Prostate gland (tissue), 2 donors: ENCODE results near the gene TM4SF20. TPM values are rescaled to one million over a fixed set of nuclear protein-coding genes. Genes with fewer than 3 reads are reported as not detected.

Source experiments
- DNase-seq: peaks from one replicate; pipeline ENCODE4 v3.0.0-alpha.2; 2019; ENCODE audit warnings: low spot score
- H3K27ac ChIP-seq, 2 donors: fragments of 200-600 bp; sonication (generic); 2 replicates each; pipeline ENCODE4 v1.5.1; 2017 to 2019
- H3K27me3 ChIP-seq: fragments of 200-600 bp; sonication (generic); replicated peaks from 2 replicates; pipeline ENCODE4 v1.5.1; 2019; ENCODE audit not compliant: insufficient read depth
- H3K36me3 ChIP-seq, 2 donors: fragments of 200-600 bp; sonication (generic); 1 replicate in 1 of 2; 2 replicates in 1 of 2; pipeline versions ENCODE4 v1.5.1 to v1.8.1; 2017 to 2019
- H3K4me1 ChIP-seq: fragments of 200-600 bp; sonication (generic); replicated peaks from 2 replicates; pipeline ENCODE4 v1.5.1; 2019
- H3K4me3 ChIP-seq, 2 donors: fragments of 200-600 bp; sonication (generic); 2 replicates each; pipeline ENCODE4 v1.5.1; 2017 to 2019
- H3K9me3 ChIP-seq: fragments of 200-600 bp; sonication (generic); 2 replicates; pipeline ENCODE4 v1.5.1; 2017
- CTCF ChIP-seq, 4 experiments: fragments of 200-600 bp in 2 of 4; fragments of 450-650 bp in 2 of 4; sonication (generic) in 2 of 4; IDR thresholded peaks; 1 replicate in 3 of 4; 2 replicates in 1 of 4; pipeline ENCODE4 v1.5.1; 2016 to 2019; ENCODE audit warnings: antibody characterized with exemption in 4 of 4, mild to moderate bottlenecking in 2 of 4, moderate library complexity in 2 of 4
- POLR2A ChIP-seq: fragments of 450-650 bp; IDR thresholded peaks from one replicate; pipeline ENCODE4 v1.6.1; 2016; ENCODE audit warnings: antibody characterized with exemption, mild to moderate bottlenecking
- POLR2AphosphoS5 ChIP-seq: sonication (generic); formaldehyde crosslinking; IDR thresholded peaks from one replicate; pipeline ENCODE4 v1.6.1; 2017; ENCODE audit warnings: antibody characterized with exemption
- WGBS: methylation state at CpG from one replicate; pipeline ENCODE4 v1.1.5; 2018; 5-methylcytosine and 5-hydroxymethylcytosine counted together
- intact Hi-C: fragments of 100-400 bp; cut with DNase I; formaldehyde crosslinking; loops from one replicate; pipeline ENCODE4 v1.14.2; 2022
- total RNA-seq, 2 donors: library from RNA; depleted of rRNA; stranded (reverse); fragments of >200 nt; gene quantifications; one replicate each; pipeline ENCODE4 v1.1.0, GENCODE V29; 2016

The TM4SF20 gene
- total RNA-seq = not detected

GRCh38 chr2:227379095-227379494 is at the start of gene TM4SF20:
Gene TM4SF20 (minus strand): TSS chr2:227379306. CDS start chr2:227379268, 38 bp downstream.
- Histone ChIP-seq H3K36me3 (no peaks in the 10 kb centered on the region), H3K4me1 (no peaks in the 10 kb centered on the region), H3K27me3 (peaks cover 2% of the 10 kb centered on the region), H3K4me3 (no peak within 1 kb of the TSS), H3K27ac (no peak within 1 kb of the TSS), H3K9me3 (no peaks in the 10 kb centered on the region)
- 86% methylated on average over 4 of the region's 4 CpGs for WGBS
- no peak for DNase-seq
- intact Hi-C loops = no loop called here
- no peak for TF ChIP-seq CTCF (IDR thresholded peaks at IDR 0.05)
- TF ChIP-seq POLR2A = no peak
- TF ChIP-seq POLR2AphosphoS5 = no peak

GRCh38 chr2:227428731-227429285 is 49.7 kb upstream of the TM4SF20 start:
- WGBS = 75% methylated on average over 8 of the region's 8 CpGs
- Histone ChIP-seq H3K4me1 (no peaks in the 10 kb centered on the region), H3K27me3 (no peaks in the 10 kb centered on the region), H3K9me3 (no peaks in the 10 kb centered on the region), H3K4me3 (no peak overlapping the region), H3K27ac (no peak overlapping the region), H3K36me3 (no peaks in the 10 kb centered on the region)
- intact Hi-C loops = no loop called here
- no peak for DNase-seq
- TF ChIP-seq POLR2AphosphoS5 = no peak
- no peak for TF ChIP-seq POLR2A
- TF ChIP-seq CTCF (IDR thresholded peaks at IDR 0.05) = no peak

GRCh38 chr2:227423656-227424499 is 44.8 kb upstream of the TM4SF20 start:
- 66% methylated on average over 10 of the region's 10 CpGs for WGBS
- no peaks in the 10 kb centered on the region for H3K9me3 ChIP-seq
- H3K4me3 ChIP-seq = no peak overlapping the region
- H3K27ac ChIP-seq = no peak overlapping the region
- H3K36me3 ChIP-seq = no peaks in the 10 kb centered on the region
- intact Hi-C loops = no loop called here
- no peaks in the 10 kb centered on the region for H3K4me1 ChIP-seq
- no peaks in the 10 kb centered on the region for H3K27me3 ChIP-seq
- no peak for DNase-seq
- TF ChIP-seq CTCF (IDR thresholded peaks at IDR 0.05) = no peak

- H3K9me3 ChIP-seq = no peaks in the 10 kb centered on the region
- H3K27ac ChIP-seq = no peak overlapping the region
- intact Hi-C loops = no loop called here
- WGBS = 75% methylated on average over 15 of the region's 15 CpGs
- no peak for DNase-seq
- H3K4me3 ChIP-seq = no peak overlapping the region
- no peaks in the 10 kb centered on the region for H3K4me1 ChIP-seq
- H3K36me3 ChIP-seq = no peaks in the 10 kb centered on the region
- TF ChIP-seq POLR2A = no peak
- no peak for TF ChIP-seq POLR2AphosphoS5
- H3K27me3 ChIP-seq = no peaks in the 10 kb centered on the region
Measured at GRCh38 chr2:227420087-227421052, 41.3 kb upstream of the TM4SF20 start.

GRCh38 chr2:227416701-227417100 is 37.6 kb upstream of the TM4SF20 start:
- WGBS = 86% methylated on average over 4 of the region's 4 CpGs
- intact Hi-C loops = no loop called here
- Histone ChIP-seq H3K27me3 (no peaks in the 10 kb centered on the region), H3K27ac (no peak overlapping the region), H3K4me3 (no peak overlapping the region), H3K9me3 (no peaks in the 10 kb centered on the region), H3K36me3 (no peaks in the 10 kb centered on the region), H3K4me1 (no peaks in the 10 kb centered on the region)
- TF ChIP-seq CTCF (IDR thresholded peaks at IDR 0.05) = no peak
- no peak for TF ChIP-seq POLR2AphosphoS5
- TF ChIP-seq POLR2A = no peak
- no peak for DNase-seq
